HL-60 (cell line): Measurements from ENCODE around the gene TLX1.

Experiments used
- DNase-seq, 2 experiments: peaks; one replicate each; pipeline ENCODE4 v3.0.0-alpha.2; 2010 to 2020; ENCODE audit warnings: low read depth in 1 of 2, low spot score in 1 of 2
- H3K27ac ChIP-seq: fragments of 250-450 bp; sonication (Bioruptor Pico); replicated peaks from 2 replicates; pipeline ENCODE4 v1.5.1; 2020; ENCODE audit warnings: mild to moderate bottlenecking, moderate library complexity
- H3K27me3 ChIP-seq: fragments of 250-450 bp; sonication (Bioruptor Pico); 2 replicates; pipeline ENCODE4 v1.5.1; 2021; ENCODE audit warnings: mild to moderate bottlenecking, moderate library complexity; ENCODE audit not compliant: insufficient read depth, poor library complexity, severe bottlenecking
- H3K4me3 ChIP-seq: replicated peaks from 2 replicates; pipeline ENCODE4 v1.5.1; 2011; ENCODE audit warnings: mild to moderate bottlenecking, control low read depth, low read length; ENCODE audit not compliant: insufficient read depth
- GABPA ChIP-seq: IDR thresholded peaks from 2 replicates; pipeline ENCODE4 v1.6.1; 2012; ENCODE audit warnings: low read depth
- POLR2AphosphoS5 ChIP-seq: IDR thresholded peaks from 2 replicates; pipeline ENCODE4 v1.6.1; 2012; ENCODE audit warnings: low read depth
- SPI1 ChIP-seq: IDR thresholded peaks from 2 replicates; pipeline ENCODE4 v1.6.1; 2012; ENCODE audit warnings: low read depth, mild to moderate bottlenecking, borderline replicate concordance
- TF ChIP-seq, protein P1 (sequence below): IDR thresholded peaks from one replicate; pipeline ENCODE4 v1.5.1; 2011; ENCODE audit warnings: low read length, control low read depth, inconsistent platforms; ENCODE audit not compliant: insufficient read depth
- TF ChIP-seq, protein P2 (sequence below): IDR thresholded peaks from 2 replicates; pipeline ENCODE4 v1.6.1; 2012; ENCODE audit warnings: low read depth; ENCODE audit not compliant: insufficient replicate concordance

The TLX1 gene

GRCh38 chr10:101120884-101121653 lies 10.0 kb upstream of the TLX1 start:
- H3K27me3 ChIP-seq: peaks cover 69% of the 10 kb centered on the region
- H3K4me3 ChIP-seq: peak overlapping the region; percentile 38

GRCh38 chr10:101121654-101122031 lies 9.5 kb upstream of the TLX1 start:
- no peak for DNase-seq
- no peak overlapping the region for H3K27ac ChIP-seq
- peaks cover 74% of the 10 kb centered on the region for H3K27me3 ChIP-seq
- no peak for TF ChIP-seq SPI1
- TF ChIP-seq, protein P1, sequence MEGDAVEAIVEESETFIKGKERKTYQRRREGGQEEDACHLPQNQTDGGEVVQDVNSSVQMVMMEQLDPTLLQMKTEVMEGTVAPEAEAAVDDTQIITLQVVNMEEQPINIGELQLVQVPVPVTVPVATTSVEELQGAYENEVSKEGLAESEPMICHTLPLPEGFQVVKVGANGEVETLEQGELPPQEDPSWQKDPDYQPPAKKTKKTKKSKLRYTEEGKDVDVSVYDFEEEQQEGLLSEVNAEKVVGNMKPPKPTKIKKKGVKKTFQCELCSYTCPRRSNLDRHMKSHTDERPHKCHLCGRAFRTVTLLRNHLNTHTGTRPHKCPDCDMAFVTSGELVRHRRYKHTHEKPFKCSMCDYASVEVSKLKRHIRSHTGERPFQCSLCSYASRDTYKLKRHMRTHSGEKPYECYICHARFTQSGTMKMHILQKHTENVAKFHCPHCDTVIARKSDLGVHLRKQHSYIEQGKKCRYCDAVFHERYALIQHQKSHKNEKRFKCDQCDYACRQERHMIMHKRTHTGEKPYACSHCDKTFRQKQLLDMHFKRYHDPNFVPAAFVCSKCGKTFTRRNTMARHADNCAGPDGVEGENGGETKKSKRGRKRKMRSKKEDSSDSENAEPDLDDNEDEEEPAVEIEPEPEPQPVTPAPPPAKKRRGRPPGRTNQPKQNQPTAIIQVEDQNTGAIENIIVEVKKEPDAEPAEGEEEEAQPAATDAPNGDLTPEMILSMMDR: no peak
- TF ChIP-seq, protein P2, sequence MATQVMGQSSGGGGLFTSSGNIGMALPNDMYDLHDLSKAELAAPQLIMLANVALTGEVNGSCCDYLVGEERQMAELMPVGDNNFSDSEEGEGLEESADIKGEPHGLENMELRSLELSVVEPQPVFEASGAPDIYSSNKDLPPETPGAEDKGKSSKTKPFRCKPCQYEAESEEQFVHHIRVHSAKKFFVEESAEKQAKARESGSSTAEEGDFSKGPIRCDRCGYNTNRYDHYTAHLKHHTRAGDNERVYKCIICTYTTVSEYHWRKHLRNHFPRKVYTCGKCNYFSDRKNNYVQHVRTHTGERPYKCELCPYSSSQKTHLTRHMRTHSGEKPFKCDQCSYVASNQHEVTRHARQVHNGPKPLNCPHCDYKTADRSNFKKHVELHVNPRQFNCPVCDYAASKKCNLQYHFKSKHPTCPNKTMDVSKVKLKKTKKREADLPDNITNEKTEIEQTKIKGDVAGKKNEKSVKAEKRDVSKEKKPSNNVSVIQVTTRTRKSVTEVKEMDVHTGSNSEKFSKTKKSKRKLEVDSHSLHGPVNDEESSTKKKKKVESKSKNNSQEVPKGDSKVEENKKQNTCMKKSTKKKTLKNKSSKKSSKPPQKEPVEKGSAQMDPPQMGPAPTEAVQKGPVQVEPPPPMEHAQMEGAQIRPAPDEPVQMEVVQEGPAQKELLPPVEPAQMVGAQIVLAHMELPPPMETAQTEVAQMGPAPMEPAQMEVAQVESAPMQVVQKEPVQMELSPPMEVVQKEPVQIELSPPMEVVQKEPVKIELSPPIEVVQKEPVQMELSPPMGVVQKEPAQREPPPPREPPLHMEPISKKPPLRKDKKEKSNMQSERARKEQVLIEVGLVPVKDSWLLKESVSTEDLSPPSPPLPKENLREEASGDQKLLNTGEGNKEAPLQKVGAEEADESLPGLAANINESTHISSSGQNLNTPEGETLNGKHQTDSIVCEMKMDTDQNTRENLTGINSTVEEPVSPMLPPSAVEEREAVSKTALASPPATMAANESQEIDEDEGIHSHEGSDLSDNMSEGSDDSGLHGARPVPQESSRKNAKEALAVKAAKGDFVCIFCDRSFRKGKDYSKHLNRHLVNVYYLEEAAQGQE: no peak
- TF ChIP-seq GABPA: no peak
- TF ChIP-seq POLR2AphosphoS5: no peak
- H3K4me3 ChIP-seq: no peak overlapping the region

More at GRCh38 chr10:101120884-101121653, 10.0 kb upstream of the TLX1 start:
- DNase-seq: no peak
- no peak overlapping the region for H3K27ac ChIP-seq
- TF ChIP-seq SPI1: no peak
- no peak for TF ChIP-seq POLR2AphosphoS5
- TF ChIP-seq GABPA: no peak
- TF ChIP-seq, protein P2: no peak
- TF ChIP-seq, protein P1: no peak

DNA sequence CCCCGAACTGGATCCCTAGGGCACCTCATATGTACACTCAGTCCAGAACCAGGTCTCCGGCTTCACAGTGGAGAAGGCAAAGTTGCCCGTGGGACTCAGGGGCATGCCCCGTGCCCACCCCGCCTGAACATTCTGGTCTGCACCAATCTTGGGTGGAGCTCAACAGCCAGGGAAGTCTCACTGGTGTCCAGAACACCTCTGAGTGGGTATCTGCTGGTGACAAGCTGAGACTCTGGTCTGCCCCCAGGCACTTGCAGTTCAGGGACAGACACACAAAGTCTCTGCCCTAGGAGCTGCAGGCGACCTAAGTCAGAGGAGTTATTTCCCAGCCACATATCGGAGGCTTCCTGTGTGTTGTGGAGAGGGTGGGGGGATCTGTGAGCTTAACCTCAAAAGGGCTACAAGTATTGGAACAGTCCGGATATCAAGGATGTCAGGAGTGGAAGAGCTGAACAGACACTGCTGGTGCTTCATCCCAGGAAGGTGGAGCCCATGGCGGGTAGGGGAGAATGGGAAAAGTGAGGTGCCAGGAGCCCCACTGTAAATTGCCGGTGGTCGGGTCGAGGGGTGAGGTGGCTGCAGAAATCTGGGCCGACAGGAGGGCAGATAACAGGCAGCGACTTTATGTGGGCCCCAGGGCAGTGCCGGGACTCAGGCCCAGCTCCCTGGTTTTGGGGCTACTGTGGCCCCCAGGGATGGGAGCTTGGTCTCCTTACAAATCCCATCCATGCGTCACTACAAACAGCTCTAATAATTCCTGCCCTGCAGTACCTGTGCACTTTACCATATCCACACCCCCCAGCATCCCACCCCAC lies 8.6 kb upstream of the TLX1 start:
- no peak overlapping the region for H3K27ac ChIP-seq
- no peak for DNase-seq
- TF ChIP-seq, protein P1: no peak
- TF ChIP-seq SPI1: no peak
- H3K4me3 ChIP-seq: no peak overlapping the region
- peaks cover 83% of the 10 kb centered on the region for H3K27me3 ChIP-seq
